Activated CD8-positive, alpha-beta memory T cell treated with anti-CD3 and anti-CD28 coated beads, Interleukin-2, amount 50 U/mL, for 4 hours (primary cell): Measurements from ENCODE around the gene POLDIP3.
"Not testable (repeated sequence)": the region's sequence is repeated elsewhere in the genome, so short reads cannot be mapped to it uniquely, and the experiment has no call there.

Experiments
- DNase-seq: peaks from one replicate; pipeline ENCODE4 v3.0.0-alpha.2; 2020

The POLDIP3 gene

GRCh38 chr22:42582987-42583386 lies 31.7 kb downstream of the POLDIP3 start:
- no peak for DNase-seq

DNA sequence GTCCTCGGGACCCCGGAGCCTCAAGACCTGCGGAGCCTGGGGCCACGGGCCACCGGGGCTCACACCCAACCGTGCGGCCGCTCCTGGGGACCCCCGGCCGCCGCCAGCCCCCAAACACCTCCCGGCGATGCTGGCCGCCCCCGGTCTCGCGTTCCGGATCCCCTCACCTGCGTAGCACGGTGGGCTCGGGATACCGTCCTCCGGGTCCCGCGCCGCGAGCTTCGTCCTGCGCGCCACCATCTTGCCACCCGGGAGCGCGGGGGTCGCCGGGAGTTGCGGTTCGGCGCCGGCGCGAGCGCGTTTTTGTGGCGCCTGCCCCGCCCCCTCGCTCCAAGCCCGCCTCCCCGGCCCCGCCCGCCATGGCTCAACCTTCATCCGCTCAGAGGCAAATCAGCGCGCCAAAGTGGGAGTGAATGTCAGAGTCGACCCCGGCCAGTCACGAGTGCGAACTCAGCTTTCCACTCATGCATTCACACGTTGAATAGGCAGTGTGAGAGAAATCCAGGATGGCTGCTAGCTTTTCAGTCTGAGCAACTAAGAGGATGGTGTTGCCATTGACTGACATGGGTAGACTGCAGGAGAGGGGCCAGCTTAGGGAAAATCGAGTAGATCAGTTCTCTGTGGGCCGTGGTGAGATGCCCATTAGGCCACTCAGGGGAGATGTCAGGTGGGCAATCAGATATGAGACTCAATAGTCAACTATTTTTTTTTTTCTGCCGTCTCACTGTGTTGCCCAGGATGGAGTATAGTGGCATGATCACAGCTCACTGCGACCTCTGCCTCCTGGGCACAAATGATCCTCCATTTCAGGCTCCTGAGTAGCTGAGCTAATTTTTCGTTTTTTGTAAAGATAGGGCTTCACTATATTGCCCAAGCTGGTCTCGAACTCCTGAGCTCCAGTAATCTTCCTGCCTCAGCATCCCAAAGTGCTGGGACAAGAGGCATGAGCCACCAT lies 32.6 kb downstream of the POLDIP3 start:
- DNase-seq: peak; percentile 85

DNA sequence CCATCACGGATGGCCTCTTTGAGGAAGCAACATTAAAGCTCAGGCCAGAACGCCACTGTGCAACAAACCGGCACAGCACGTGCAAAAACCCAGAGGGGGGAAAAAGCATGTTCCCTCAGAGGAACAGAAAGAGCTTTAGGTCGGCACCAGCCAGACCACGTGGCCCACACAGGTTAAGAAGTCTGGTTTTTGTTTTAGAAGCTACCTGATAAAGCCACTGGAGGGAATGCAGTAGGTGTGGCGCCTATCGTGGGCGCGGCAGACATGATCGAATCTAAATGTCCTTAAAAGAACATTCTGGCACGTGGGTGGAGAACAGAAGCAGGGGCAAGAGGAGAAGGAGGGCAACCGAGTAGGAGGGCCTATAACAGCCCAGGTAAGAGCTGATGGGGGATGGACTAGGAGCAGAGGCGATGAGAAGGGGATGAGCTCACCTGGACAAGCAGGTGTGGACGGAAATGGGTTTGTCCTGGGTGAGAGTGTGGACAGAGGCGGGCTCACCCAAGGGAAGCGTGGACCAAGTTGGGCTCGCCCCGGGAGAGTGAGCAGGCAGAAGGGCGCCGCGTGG lies 33.4 kb downstream of the POLDIP3 start:
- DNase-seq: not testable (repeated sequence)

GRCh38 chr22:42580040-42580439 lies 34.6 kb downstream of the POLDIP3 start:
- DNase-seq: not testable (repeated sequence)

- DNase-seq: no peak
Measured at GRCh38 chr22:42577623-42578240, 37.0 kb downstream of the POLDIP3 start.

GRCh38 chr22:42577141-42577540 lies 37.5 kb downstream of the POLDIP3 start:
- not testable (repeated sequence) for DNase-seq

DNA sequence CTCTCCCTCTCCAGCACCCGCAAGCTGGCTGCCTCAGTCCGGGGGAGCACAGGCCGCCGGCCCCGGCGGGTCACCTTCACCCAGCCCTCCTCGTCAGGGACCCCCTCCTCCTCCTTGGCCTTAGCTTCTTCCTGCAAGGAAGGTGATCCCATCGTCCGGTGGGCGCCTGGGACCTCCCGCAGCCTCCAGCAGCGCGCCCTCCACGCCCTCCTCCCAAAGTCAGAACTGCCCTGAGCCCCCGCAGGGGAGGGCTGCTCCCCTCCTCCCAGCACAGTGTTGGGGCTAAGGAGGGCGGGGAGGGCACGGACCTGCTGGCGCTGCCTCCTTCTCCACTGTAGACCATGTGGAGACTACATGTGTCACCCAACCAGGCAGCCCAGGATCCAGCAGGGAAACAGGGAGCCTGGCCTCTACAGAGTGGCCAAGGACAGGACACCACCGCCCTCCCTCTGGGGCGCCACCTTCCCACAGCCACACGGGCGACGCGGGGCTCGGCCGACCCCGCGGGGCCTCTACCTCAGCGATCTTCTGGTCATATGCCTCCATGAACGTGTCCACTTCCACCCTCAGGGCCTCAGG lies 38.6 kb downstream of the POLDIP3 start:
- not testable (repeated sequence) for DNase-seq

DNA sequence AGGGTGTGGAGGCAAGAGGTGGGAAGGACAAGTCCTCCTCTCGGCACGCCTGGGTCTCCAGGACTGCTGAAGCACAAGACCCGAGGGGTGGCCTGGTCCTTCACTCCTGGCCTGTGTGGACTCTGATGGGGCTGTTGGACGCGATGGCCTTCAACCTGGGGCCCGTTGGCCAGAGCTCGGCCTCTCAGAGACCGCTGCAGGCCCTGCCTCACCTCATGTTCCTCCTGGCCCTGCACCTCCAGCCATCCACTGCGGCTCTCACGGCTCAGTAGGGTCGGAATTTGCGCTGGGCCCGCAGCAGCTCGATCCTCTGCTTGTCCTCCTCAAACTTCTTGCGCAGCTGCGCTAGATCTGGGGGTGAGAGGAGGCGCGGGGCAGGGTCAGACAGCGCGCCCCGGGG lies 40.2 kb downstream of the POLDIP3 start:
- not testable (repeated sequence) for DNase-seq

GRCh38 chr22:42574046-42574445 lies 40.6 kb downstream of the POLDIP3 start:
- DNase-seq: not testable (repeated sequence)

DNA sequence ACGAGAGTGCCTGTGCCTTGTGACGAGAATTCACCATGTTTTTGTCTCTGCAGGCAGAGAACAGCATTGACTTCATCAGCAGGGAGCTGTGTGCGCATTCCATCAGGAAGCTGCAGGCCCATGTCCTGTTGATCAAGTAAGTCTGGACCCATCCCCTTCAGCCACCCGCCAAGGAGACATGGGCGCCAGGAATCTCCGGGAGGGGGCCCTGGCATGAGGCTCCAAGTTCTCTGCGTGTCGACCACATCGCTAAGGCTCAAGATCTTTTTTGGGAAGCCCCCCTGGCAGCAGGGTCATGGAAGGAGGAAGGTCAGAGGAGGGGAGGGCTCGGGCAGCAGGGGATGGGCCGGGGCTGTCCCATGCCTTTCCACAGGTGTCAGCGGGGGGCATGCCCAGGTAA lies 43.6 kb downstream of the POLDIP3 start:
- DNase-seq: not testable (repeated sequence)

DNA sequence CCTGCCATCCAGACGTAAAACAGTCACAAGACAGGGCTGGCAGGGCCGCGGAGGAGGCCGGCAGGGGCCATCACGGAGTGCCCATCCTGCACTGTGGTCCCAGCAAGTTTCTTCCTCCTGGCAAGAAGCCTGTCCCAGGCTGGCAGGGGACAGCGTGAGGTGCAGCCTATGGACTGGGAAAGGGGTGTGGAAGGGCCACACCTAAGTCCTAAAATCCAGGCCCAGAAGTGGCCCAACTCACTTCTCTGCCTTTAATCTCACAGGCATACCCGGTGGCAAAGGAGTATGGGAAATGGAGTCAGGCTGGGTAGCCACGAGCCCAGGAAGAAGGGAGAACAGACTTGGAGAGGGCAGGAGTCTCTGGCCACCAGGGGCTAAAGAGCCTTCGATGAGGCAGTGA lies 44.1 kb downstream of the POLDIP3 start:
- not testable (repeated sequence) for DNase-seq

DNA sequence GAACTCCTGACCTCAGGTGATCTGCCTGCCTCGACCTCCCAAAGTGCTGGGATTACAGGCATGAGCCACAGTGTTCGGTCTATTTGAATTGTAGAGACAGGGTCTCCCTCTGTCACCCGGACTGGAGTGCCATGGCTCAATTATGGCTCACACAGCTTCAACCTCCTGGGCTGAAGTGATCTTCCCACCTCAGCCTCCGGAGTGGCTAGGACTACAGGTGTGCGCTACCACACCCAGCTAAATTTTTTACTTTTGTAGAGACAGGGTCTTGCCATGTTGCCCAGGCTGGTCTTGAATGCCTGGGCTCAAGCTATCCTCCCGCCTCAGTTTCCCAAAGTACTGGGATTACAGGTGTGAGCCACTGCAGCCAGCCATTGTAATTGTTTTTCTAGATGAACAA lies 46.7 kb downstream of the POLDIP3 start:
- not testable (repeated sequence) for DNase-seq

DNA sequence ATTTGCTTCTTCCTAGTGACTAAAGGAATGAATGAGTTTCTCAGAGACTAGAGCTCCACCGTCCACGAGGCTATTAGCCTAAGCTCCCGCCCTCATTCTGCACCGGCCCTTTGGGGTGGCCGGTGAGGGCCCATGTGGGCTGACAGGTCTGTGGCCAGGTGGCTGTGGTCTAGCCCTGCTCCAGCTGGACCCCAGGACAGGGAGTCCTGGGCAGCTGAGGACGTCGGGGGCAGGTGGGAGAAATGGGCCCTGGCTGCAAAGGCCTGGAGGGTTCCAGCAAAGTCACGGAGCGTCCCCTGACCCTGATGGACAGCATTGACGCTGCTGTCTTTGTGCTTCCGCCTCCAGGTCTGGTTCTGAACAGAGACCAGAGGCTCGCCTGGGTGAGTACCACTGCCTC lies 48.7 kb downstream of the POLDIP3 start:
- DNase-seq: no peak

DNA sequence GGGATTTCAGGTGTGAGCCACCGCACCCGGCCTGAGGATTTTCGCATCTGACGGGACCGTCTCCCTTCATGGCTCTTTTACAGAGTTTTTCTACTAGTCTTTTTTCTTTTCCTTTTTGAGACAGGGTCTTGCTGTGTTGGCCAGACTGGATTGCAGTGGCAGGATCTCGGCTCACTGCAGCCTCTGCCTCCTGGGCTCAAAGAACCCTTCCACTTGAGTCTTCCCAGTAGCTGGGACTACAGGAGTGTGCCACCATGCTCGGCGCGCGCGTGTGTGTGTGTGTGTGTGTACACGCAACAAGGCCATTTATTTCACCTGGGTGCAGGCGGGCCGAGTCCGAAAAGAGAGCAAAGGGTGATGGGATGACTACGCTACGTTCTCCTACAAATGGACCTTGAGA lies 50.0 kb downstream of the POLDIP3 start:
- no peak for DNase-seq

DNA sequence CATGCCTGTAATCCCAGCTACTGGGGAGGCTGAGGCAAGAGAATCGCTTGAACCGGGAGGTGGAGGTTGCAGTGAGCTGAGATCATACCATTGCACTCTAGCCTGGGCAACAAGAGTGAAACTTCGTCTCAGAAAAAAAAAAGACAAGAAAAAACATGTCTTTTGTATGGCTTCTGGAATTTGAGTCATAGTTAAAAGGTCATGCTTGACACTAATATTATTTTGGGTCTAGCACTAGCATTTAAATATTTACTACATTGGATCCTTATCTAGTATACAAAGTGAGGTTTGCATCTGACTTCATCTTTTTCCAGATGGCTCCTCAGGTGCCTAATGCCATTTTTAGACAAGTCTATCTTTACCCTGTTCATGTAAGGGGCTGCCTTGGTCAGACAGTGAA lies 50.7 kb downstream of the POLDIP3 start:
- not testable (repeated sequence) for DNase-seq

- DNase-seq: no peak
Measured at GRCh38 chr22:42562684-42563083, 52.0 kb downstream of the POLDIP3 start.

DNA sequence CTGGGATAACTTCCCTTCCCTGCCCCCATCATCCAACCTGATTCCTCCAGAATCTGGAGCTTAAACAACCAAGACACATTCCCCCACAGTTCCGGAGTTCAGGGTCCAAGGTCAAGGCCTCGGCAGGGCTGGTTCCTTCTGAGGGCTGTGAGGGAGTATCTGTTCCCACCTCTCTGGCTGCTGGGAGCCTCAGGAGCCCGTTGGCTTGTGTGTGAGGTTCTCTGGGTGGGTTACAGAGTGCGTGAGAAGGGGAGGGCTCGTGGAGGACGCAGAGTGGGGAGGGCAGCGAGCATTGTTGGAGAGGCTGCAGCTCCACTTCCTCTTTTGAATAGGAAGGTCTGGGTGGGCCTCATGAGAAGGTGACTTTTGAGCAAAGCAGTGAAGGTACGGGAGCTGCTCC lies 52.4 kb downstream of the POLDIP3 start:
- no peak for DNase-seq

DNA sequence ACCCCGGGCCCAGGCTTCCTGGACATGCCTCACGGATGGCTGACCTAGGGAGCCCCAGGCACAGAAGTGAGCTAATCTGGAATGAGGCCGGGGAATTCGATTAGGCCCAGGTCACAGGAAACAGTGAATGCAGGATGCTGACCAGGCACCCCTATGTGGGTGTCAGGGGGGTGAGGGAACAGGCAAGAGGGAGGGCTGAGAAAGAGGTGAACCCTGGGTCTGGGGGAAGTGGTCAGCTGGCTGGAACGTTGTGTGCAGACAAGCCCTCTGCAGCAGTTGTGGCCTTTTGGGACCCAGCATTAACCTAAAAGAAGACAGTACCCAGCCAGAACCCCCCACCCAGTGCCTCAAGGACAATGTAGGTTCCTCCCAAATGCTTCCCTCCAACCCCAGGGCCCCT lies 52.8 kb downstream of the POLDIP3 start:
- no peak for DNase-seq

DNA sequence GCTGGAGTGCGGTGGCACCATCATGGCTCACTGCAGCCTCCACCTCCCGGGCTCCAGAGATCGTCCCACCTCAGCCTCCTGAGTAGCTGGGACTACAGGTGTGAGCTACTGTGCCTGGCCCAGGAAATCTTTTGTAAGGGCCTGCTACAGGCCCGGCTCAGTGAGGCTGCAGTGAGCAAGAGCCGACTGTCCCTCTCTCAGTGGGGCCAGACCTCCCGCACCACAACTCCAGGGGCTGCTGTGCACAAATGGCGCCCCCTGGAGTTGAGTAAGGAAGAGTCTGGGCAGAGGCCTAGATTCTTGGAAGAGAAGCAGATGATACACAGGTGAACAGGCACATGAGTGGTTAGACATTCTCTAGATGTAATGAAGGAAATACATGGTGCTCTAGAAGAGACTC lies 53.9 kb downstream of the POLDIP3 start:
- DNase-seq: no peak

DNA sequence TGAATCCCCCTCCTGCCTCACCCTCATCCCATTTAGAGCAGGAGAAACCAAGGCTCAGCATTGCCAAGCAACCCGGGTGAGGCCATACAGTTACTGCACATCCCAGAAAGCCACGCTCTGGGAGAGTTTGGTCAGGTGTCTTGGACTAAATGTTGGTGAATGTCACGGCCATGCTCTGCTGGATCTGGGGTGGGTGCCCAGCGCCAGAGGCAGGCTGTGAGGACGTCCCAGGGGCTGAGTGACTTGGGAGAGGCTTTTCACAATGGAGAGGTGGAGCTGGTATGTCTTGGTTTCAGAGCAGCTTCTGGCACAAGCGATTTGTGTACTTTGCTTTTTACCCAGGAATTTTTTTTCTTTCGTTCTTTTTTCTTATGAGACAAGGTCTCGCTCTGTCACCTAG lies 54.3 kb downstream of the POLDIP3 start:
- no peak for DNase-seq

- peak; percentile 80 for DNase-seq
Measured at GRCh38 chr22:42553475-42554361, 61.0 kb downstream of the POLDIP3 start, which contains the start of gene SERHL2. Gene SERHL2, plus strand, starts transcription at chr22:42553956. Its CDS starts 65 bp downstream, at chr22:42554021.

DNA sequence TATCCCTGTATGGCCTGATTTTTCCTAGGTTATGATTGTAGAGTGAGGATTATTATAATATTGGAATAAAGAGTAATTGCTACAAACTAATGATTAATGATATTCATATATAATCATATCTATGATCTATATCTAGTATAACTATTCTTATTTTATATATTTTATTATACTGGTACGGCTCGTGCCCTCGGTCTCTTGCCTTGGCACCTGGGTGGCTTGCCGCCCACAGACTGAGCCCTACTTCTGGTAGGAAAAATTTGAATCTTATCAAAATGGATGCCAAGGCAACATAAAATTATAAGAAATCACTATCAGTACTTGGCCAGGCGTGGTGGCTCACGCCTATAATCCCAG lies 62.4 kb downstream of the POLDIP3 start:
- not testable (repeated sequence) for DNase-seq
